ENCODE measurements around the gene NANP. TPM values are rescaled to one million over a fixed set of nuclear protein-coding genes. Genes with fewer than 3 reads are reported as not detected.

The NANP gene
- total and polyA plus RNA-seq, 9 of the 15 experiments (the other 6 are each of a cell fraction or from before 2014, with no cell fraction given) = 5.4 to 8.4 (median 6.9) TPM

GRCh38 chr20:25623736-25624499 is at the start of gene NANP (continued):
- TF ChIP-seq HCFC1 (IDR thresholded peaks at IDR 0.05; ENCODE audit: low read depth, low read length) (no peak; the same call in 1 of the 2 replicates), DIDO1 (tag; IDR thresholded peaks at IDR 0.05; ENCODE audit: low read depth) (no peak), ZNF277 (CRISPR knock-in tag; IDR thresholded peaks at IDR 0.05; ENCODE audit: borderline replicate concordance) (no peak), ERF (CRISPR knock-in tag; IDR thresholded peaks at IDR 0.05) (no peak), SP2 (IDR thresholded peaks at IDR 0.05; ENCODE audit: extremely low read depth, low read depth, low read length, poor library complexity, severe bottlenecking) (no peak), KDM2B (CRISPR knock-in tag; IDR thresholded peaks at IDR 0.05) (no peak; the same call in 1 of the 2 replicates), RBM14 (IDR thresholded peaks at IDR 0.05; ENCODE audit: borderline replicate concordance, insufficient read depth, low read depth, low read length) (no peak), SRSF3 (IDR thresholded peaks at IDR 0.05; ENCODE audit: insufficient read depth, low read length) (no peak), ZNF583 (CRISPR knock-in tag; IDR thresholded peaks at IDR 0.05) (no peak), ZNF740 (CRISPR knock-in tag; IDR thresholded peaks at IDR 0.05) (no peak), ZNF740 (tag; IDR thresholded peaks at IDR 0.05) (no peak), DACH1 (IDR thresholded peaks at IDR 0.05; ENCODE audit: partially characterized antibody) (no peak)
- TF ChIP-seq, protein P1, sequence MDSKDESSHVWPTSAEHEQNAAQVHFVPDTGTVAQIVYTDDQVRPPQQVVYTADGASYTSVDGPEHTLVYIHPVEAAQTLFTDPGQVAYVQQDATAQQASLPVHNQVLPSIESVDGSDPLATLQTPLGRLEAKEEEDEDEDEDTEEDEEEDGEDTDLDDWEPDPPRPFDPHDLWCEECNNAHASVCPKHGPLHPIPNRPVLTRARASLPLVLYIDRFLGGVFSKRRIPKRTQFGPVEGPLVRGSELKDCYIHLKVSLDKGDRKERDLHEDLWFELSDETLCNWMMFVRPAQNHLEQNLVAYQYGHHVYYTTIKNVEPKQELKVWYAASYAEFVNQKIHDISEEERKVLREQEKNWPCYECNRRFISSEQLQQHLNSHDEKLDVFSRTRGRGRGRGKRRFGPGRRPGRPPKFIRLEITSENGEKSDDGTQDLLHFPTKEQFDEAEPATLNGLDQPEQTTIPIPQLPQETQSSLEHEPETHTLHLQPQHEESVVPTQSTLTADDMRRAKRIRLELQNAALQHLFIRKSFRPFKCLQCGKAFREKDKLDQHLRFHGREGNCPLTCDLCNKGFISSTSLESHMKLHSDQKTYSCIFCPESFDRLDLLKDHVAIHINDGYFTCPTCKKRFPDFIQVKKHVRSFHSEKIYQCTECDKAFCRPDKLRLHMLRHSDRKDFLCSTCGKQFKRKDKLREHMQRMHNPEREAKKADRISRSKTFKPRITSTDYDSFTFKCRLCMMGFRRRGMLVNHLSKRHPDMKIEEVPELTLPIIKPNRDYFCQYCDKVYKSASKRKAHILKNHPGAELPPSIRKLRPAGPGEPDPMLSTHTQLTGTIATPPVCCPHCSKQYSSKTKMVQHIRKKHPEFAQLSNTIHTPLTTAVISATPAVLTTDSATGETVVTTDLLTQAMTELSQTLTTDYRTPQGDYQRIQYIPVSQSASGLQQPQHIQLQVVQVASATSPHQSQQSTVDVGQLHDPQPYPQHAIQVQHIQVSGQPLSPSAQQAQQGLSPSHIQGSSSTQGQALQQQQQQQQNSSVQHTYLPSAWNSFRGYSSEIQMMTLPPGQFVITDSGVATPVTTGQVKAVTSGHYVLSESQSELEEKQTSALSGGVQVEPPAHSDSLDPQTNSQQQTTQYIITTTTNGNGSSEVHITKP (IDR thresholded peaks at IDR 0.05; ENCODE audit: partially characterized antibody) = no peak
- TF ChIP-seq, protein P2, sequence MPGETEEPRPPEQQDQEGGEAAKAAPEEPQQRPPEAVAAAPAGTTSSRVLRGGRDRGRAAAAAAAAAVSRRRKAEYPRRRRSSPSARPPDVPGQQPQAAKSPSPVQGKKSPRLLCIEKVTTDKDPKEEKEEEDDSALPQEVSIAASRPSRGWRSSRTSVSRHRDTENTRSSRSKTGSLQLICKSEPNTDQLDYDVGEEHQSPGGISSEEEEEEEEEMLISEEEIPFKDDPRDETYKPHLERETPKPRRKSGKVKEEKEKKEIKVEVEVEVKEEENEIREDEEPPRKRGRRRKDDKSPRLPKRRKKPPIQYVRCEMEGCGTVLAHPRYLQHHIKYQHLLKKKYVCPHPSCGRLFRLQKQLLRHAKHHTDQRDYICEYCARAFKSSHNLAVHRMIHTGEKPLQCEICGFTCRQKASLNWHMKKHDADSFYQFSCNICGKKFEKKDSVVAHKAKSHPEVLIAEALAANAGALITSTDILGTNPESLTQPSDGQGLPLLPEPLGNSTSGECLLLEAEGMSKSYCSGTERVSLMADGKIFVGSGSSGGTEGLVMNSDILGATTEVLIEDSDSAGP (CRISPR knock-in tag; IDR thresholded peaks at IDR 0.05) = no peak
- TF ChIP-seq, protein P3, sequence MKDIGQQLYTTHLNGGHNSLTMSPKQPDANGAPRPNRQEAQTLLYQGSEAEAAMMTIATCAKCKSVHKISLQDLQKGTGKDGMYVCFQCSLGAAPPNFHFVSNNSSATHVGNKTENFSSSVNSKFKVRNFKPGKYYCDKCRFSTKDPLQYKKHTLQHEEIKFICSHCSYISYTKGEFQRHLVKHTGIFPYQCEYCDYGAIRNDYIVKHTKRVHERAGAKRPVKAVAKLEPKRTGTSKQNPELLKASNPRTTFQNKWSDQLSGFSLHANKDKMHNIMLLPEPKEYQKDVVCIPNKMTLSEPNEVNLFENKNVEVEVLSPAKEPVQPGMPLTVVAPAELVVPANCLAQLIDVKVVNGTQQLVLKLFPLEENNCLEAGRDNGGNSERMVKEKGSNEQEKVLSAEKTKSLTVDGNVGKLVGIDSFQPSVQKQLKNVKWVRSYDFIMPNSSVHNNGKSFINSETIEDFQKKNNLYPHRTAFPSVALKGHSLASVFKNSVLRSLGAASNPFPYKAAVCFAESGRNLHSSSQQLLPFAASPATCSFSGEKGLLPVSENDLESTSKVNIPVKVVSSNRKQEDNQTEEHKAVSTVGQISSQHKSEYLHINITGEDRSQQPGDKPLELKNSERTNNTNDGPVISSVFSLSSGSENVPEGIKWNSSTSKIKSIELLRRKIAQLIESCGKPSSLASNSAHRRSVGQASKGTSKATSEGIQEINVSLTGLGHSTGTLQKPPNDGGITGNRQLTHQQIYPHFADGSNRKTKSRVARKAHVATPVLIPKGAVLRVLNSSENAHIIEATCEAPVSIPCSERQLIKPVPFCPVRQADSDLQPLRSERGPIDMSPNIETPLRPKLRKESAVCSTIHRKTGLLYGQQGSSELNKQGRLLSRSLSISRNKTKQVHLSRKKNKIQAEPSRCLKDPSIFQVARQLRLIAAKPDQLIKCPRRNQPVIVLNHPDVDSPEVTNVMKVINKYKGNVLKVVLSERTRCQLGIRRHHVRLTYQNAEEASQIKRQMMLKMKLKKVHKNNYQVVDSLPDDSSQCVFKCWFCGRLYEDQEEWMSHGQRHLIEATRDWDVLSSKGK (CRISPR knock-in tag; IDR thresholded peaks at IDR 0.05) = no peak
